Upper lobe of left lung (tissue), 4 donors: ENCODE data around the gene TNFAIP8L2.

Source experiments
- CTCF ChIP-seq, 6 experiments: fragments of 450-650 bp in 4 of 6; fragments of 200-600 bp in 2 of 6; sonication (generic) in 2 of 6; IDR thresholded peaks; one replicate each; pipeline ENCODE4 v1.5.1; 2016 to 2019; ENCODE audit warnings: antibody characterized with exemption in 6 of 6
- EP300 ChIP-seq, 4 donors: sonication (generic); formaldehyde crosslinking; IDR thresholded peaks; one replicate each; pipeline ENCODE4 v1.5.1; 2017; ENCODE audit warnings: antibody characterized with exemption in 4 of 4, control low read depth in 2 of 4
- POLR2A ChIP-seq, 4 donors: fragments of 450-650 bp; IDR thresholded peaks; one replicate each; pipeline ENCODE4 v1.5.1; 2016 to 2017; ENCODE audit warnings: antibody characterized with exemption in 4 of 4, mild to moderate bottlenecking in 2 of 4
- POLR2AphosphoS5 ChIP-seq, 2 donors: sonication (generic); formaldehyde crosslinking; IDR thresholded peaks; one replicate each; pipeline ENCODE4 v1.5.1; 2017; ENCODE audit warnings: antibody characterized with exemption in 2 of 2

GRCh38 chr1:151137789-151138188, 18.7 kb upstream of the TNFAIP8L2 start:
- no peak for TF ChIP-seq CTCF (IDR thresholded peaks at IDR 0.05)
- TF ChIP-seq POLR2A (IDR thresholded peaks at IDR 0.05), result no peak
- TF ChIP-seq POLR2AphosphoS5 (IDR thresholded peaks at IDR 0.05), result no peak
- no peak for TF ChIP-seq EP300 (IDR thresholded peaks at IDR 0.05)
